Gastrocnemius medialis (tissue), 4 donors: ENCODE results near the gene SIAH3. TPM values are rescaled to one million over a fixed set of nuclear protein-coding genes. Genes with fewer than 3 reads are reported as not detected.

Experiments
- ATAC-seq, 2 donors: fragments of 150-250 bp; one replicate each; pipeline ENCODE4 v1.9.1; 2016
- DNase-seq, 2 donors: peaks; one replicate each; pipeline ENCODE4 v3.0.0-alpha.2; 2019
- H3K27ac ChIP-seq, 4 donors: fragments of 200-600 bp; sonication (generic); 1 replicate in 1 of 4; 2 replicates in 3 of 4; pipeline ENCODE4 v1.5.1; 2016 to 2018; ENCODE audit warnings: mild to moderate bottlenecking in 2 of 4, moderate library complexity in 1 of 4
- H3K27me3 ChIP-seq, 3 donors: fragments of 200-600 bp; sonication (generic) in 2 of 3; 1 replicate in 1 of 3; 2 replicates in 2 of 3; pipeline versions ENCODE4 v1.5.1 to v1.6.0; 2016 to 2019; ENCODE audit warnings: mild to moderate bottlenecking in 1 of 3, moderate library complexity in 1 of 3
- H3K36me3 ChIP-seq, 2 donors: fragments of 200-600 bp; sonication (generic) in 1 of 2; one replicate each; pipeline ENCODE4 v1.5.1; 2017 to 2018
- H3K4me1 ChIP-seq, 2 donors: fragments of 200-600 bp; sonication (generic) in 1 of 2; one replicate each; pipeline ENCODE4 v1.5.1; 2016 to 2017; ENCODE audit warnings: mild to moderate bottlenecking in 2 of 2
- H3K4me3 ChIP-seq, 4 donors: fragments of 200-600 bp; sonication (generic) in 3 of 4; 1 replicate in 1 of 4; 2 replicates in 3 of 4; pipeline ENCODE4 v1.5.1; 2016 to 2019; ENCODE audit warnings: mild to moderate bottlenecking in 2 of 4
- H3K9me3 ChIP-seq, 3 donors: fragments of 200-600 bp; sonication (generic) in 2 of 3; 1 replicate in 1 of 3; 2 replicates in 2 of 3; pipeline ENCODE4 v1.5.1; 2016 to 2019
- CTCF ChIP-seq, 5 experiments: fragments of 450-650 bp in 3 of 5; fragments of 200-600 bp in 2 of 5; sonication (generic) in 2 of 5; IDR thresholded peaks in 4 of 5; conservative IDR thresholded peaks in 1 of 5; 1 replicate in 4 of 5; 2 replicates in 1 of 5; pipeline ENCODE4 v1.5.1; 2016 to 2019; ENCODE audit warnings: antibody characterized with exemption in 5 of 5, mild to moderate bottlenecking in 3 of 5, moderate library complexity in 3 of 5
- POLR2A ChIP-seq, 2 donors: fragments of 450-650 bp; IDR thresholded peaks; one replicate each; pipeline ENCODE4 v1.6.1; 2017; ENCODE audit warnings: antibody characterized with exemption in 2 of 2, mild to moderate bottlenecking in 2 of 2, moderate library complexity in 2 of 2
- in situ Hi-C, 4 donors: fragments of 200-750 bp; cut with MboI; loops; one replicate each; pipeline versions ENCODE4 v1.15.0 to v1.8.0; 2017; ENCODE audit warnings: low sequenced_read_pairs in 4 of 4
- intact Hi-C: fragments of 100-400 bp; cut with DNase I; formaldehyde crosslinking; loops from one replicate; pipeline ENCODE4 v1.15.1; 2023; ENCODE audit warnings: low total_unique reads
- total RNA-seq, 4 donors: library from RNA; depleted of rRNA; stranded (reverse); fragments of >200 nt; gene quantifications; one replicate each; pipeline versions ENCODE4 v1.1.0 to v1.2.3, GENCODE V29; 2016

The SIAH3 gene
- total RNA-seq, 4 donors from 2014 or later: not detected

- no peak overlapping the region for H3K4me3 ChIP-seq
- peaks cover 3 to 7% of the 10 kb centered on the region in 2 donors for H3K4me1 ChIP-seq
- H3K9me3 ChIP-seq: no peaks in the 10 kb centered on the region
- TF ChIP-seq POLR2A (IDR thresholded peaks at IDR 0.05) (no peak), CTCF (IDR thresholded peaks at IDR 0.05 in 4 of 5, conservative IDR thresholded peaks at IDR 0.05 in 1 of 5) (no peak)
- peak overlapping the region in 2 of 4 donors; percentile 0 to 33 for H3K27ac ChIP-seq
- intact Hi-C loops: no loop called here
- no peaks in the 10 kb centered on the region for H3K36me3 ChIP-seq
- DNase-seq (no peak), ATAC-seq (peak in 1 of 2 donors; percentile 46)
- no peaks in the 10 kb centered on the region for H3K27me3 ChIP-seq
- in situ Hi-C loops: no loop called here
Measured at GRCh38 chr13:45870232-45870631, 18.7 kb upstream of the SIAH3 start.

- DNase-seq (no peak), ATAC-seq (no peak)
- Histone ChIP-seq H3K36me3 (no peaks in the 10 kb centered on the region), H3K27ac (no peak overlapping the region), H3K4me3 (no peak overlapping the region), H3K4me1 (peaks cover 3 to 6% of the 10 kb centered on the region in 2 donors), H3K9me3 (no peaks in the 10 kb centered on the region), H3K27me3 (no peaks in the 10 kb centered on the region)
- in situ Hi-C loops: no loop called here
- TF ChIP-seq CTCF (IDR thresholded peaks at IDR 0.05 in 4 of 5, conservative IDR thresholded peaks at IDR 0.05 in 1 of 5) (no peak), POLR2A (IDR thresholded peaks at IDR 0.05) (no peak)
- intact Hi-C loops: no loop called here
Measured at GRCh38 chr13:45865414-45865813, 13.9 kb upstream of the SIAH3 start.

- intact Hi-C loops (no loop called here), in situ Hi-C loops (no loop called here)
- Histone ChIP-seq H3K27me3 (no peaks in the 10 kb centered on the region), H3K9me3 (no peaks in the 10 kb centered on the region), H3K27ac (no peak overlapping the region), H3K4me1 (peaks cover 6 to 8% of the 10 kb centered on the region in 2 donors), H3K4me3 (no peak overlapping the region), H3K36me3 (no peaks in the 10 kb centered on the region)
- TF ChIP-seq CTCF (IDR thresholded peaks at IDR 0.05 in 4 of 5, conservative IDR thresholded peaks at IDR 0.05 in 1 of 5) (no peak), POLR2A (IDR thresholded peaks at IDR 0.05) (no peak)
- ATAC-seq (no peak), DNase-seq (no peak)
Measured at GRCh38 chr13:45863709-45864590, 12.4 kb upstream of the SIAH3 start.

- no peaks in the 10 kb centered on the region for H3K36me3 ChIP-seq
- H3K4me3 ChIP-seq: no peak overlapping the region
Measured at GRCh38 chr13:45861322-45861721, 9.8 kb upstream of the SIAH3 start.

More at GRCh38 chr13:45861322-45861721, 9.8 kb upstream of the SIAH3 start:
- intact Hi-C loops (no loop called here), in situ Hi-C loops (no loop called here)
- Histone ChIP-seq H3K4me1 (peaks cover 6 to 8% of the 10 kb centered on the region in 2 donors), H3K27me3 (no peaks in the 10 kb centered on the region), H3K27ac (no peak overlapping the region), H3K9me3 (no peaks in the 10 kb centered on the region)
- no peak for TF ChIP-seq POLR2A (IDR thresholded peaks at IDR 0.05)
- no peak for TF ChIP-seq CTCF (IDR thresholded peaks at IDR 0.05 in 4 of 5, conservative IDR thresholded peaks at IDR 0.05 in 1 of 5)
- DNase-seq: no peak
- ATAC-seq: no peak
